ENCODE data around the gene NENF. TPM values are rescaled to one million over a fixed set of nuclear protein-coding genes. Genes with fewer than 3 reads are reported as not detected.
A peak's percentile ranks its signal among the peaks of the same experiment; 100 is the strongest.

NENF gene
- total and polyA plus RNA-seq, 2 donors (not counting 1 experiment from before 2014, with no cell fraction given), result 10.6 to 20.3 TPM

GRCh38 chr1:212433577-212434462, 1.1 kb downstream of the NENF start:
- Histone ChIP-seq H3K4me2 (replicated peaks; ENCODE audit: low read depth, low read length, poor library complexity, severe bottlenecking) (peak overlapping the region; percentile 91), H3K9me3 (ENCODE audit: control extremely low read depth in 1 of 3, control insufficient read depth in 2 of 3, insufficient read depth in 1 of 3, low read length in 2 of 3) (no peaks in the 10 kb centered on the region), H3K4me3 (ENCODE audit: control extremely low read depth in 1 of 5, extremely low read depth in 1 of 5, insufficient read depth in 1 of 5, low read depth in 2 of 5, low read length in 4 of 5) (peak overlapping the region in 4 of 5 experiments; percentile 43 to 82 (median 63)), H2AFZ (ENCODE audit: insufficient read depth, low read depth, low read length, poor library complexity, severe bottlenecking) (peak overlapping the region; percentile 82), H3K79me2 (ENCODE audit: control insufficient read depth, insufficient read depth, low read length) (peaks cover 18% of the 10 kb centered on the region), H3K9ac (ENCODE audit: low read length) (peak overlapping the region; percentile 80), H3K36me3 (replicated peaks in 1 of 2; ENCODE audit: control extremely low read depth in 1 of 2, control insufficient read depth in 1 of 2, extremely low read depth in 1 of 2, insufficient read depth in 2 of 2, low read length in 1 of 2) (no peaks in the 10 kb centered on the region), H4K20me1 (ENCODE audit: control insufficient read depth, insufficient read depth, low read length, poor library complexity, severe bottlenecking) (no peaks in the 10 kb centered on the region), H3K4me1 (ENCODE audit: control insufficient read depth in 2 of 2, insufficient read depth in 2 of 2, low read length in 2 of 2) (peaks cover 12 to 15% of the 10 kb centered on the region in 2 donors), H3K27me3 (replicated peaks in 1 of 4; ENCODE audit: control extremely low read depth in 1 of 4, control insufficient read depth in 3 of 4, insufficient read depth in 4 of 4, low read length in 3 of 4) (no peaks in the 10 kb centered on the region), H3K27ac (ENCODE audit: low read length in 2 of 2) (peak overlapping the region in 1 of 2 donors; percentile 65)
- Mint-ChIP-seq H3K4me3 (peak overlapping the region; percentile 82), H3K9me3 (ENCODE audit: insufficient read depth) (no peaks in the 10 kb centered on the region), H3K27ac (peak overlapping the region; percentile 37), H3K4me1 (peaks cover 25% of the 10 kb centered on the region), H3K27me3 (no peaks in the 10 kb centered on the region)
- no peak for DNase-seq
- no peak for TF ChIP-seq CTCF (IDR thresholded peaks at IDR 0.05)
- no peak for TF ChIP-seq EZH2 (IDR thresholded peaks at IDR 0.05; ENCODE audit: borderline replicate concordance, insufficient read depth, low read depth, low read length, poor library complexity, severe bottlenecking)
- no peak for ATAC-seq (ENCODE audit: low read depth)
- ChIA-PET POLR2A (interaction anchor here (1.6 kb wide), 1 partner anchor 19 kb away, joined by 5 read pairs; the partner anchor contains the start of gene PACC1), CTCF (interaction anchor here (1.3 to 2.1 kb wide), 3 partner anchors 22 to 753 kb away, joined by 4 to 6 read pairs (median 6); no protein-coding TSS in a partner anchor)
- intact Hi-C loops (cut with micrococcal nuclease), result loop anchor here (5.0 kb wide), 2 partner anchors 123 to 147 kb away; partner anchors contain the start of gene PPP2R5A
- 100% methylated on average over 4 of the region's 17 CpGs for WGBS (ENCODE audit: insufficient coverage)

GRCh38 chr1:212434992-212435391, 2.3 kb downstream of the NENF start:
- intact Hi-C loops (cut with micrococcal nuclease), result loop anchor here (5.0 kb wide), 2 partner anchors 122 to 148 kb away; partner anchors contain the start of gene PPP2R5A
- ATAC-seq (ENCODE audit: low read depth), result no peak

More at GRCh38 chr1:212434992-212435391, 2.3 kb downstream of the NENF start:
- no peak overlapping the region for H3K4me2 ChIP-seq (replicated peaks; ENCODE audit: low read depth, low read length, poor library complexity, severe bottlenecking)
- Mint-ChIP-seq H3K27me3 (no peaks in the 10 kb centered on the region), H3K4me1 (peaks cover 25% of the 10 kb centered on the region), H3K4me3 (no peak overlapping the region), H3K27ac (no peak overlapping the region), H3K9me3 (ENCODE audit: insufficient read depth) (no peaks in the 10 kb centered on the region)
- peaks cover 22% of the 10 kb centered on the region for H3K79me2 ChIP-seq (ENCODE audit: control insufficient read depth, insufficient read depth, low read length)
- no peaks in the 10 kb centered on the region for H3K27me3 ChIP-seq (replicated peaks in 1 of 4; ENCODE audit: control extremely low read depth in 1 of 4, control insufficient read depth in 3 of 4, insufficient read depth in 4 of 4, low read length in 3 of 4)
- H3K36me3 ChIP-seq (replicated peaks in 1 of 2; ENCODE audit: control extremely low read depth in 1 of 2, control insufficient read depth in 1 of 2, extremely low read depth in 1 of 2, insufficient read depth in 2 of 2, low read length in 1 of 2), result no peaks in the 10 kb centered on the region
- DNase-seq, result no peak
- ChIA-PET CTCF (interaction anchor here (2.1 kb wide), 1 partner anchor 21 kb away, joined by 6 read pairs; no protein-coding TSS in a partner anchor), POLR2A (no interaction called here)
- H3K4me3 ChIP-seq (ENCODE audit: control extremely low read depth in 1 of 5, extremely low read depth in 1 of 5, insufficient read depth in 1 of 5, low read depth in 2 of 5, low read length in 4 of 5), result no peak overlapping the region
- TF ChIP-seq EZH2 (IDR thresholded peaks at IDR 0.05; ENCODE audit: borderline replicate concordance, insufficient read depth, low read depth, low read length, poor library complexity, severe bottlenecking) (no peak), CTCF (IDR thresholded peaks at IDR 0.05) (no peak)
- peaks cover 12 to 15% of the 10 kb centered on the region in 2 donors for H3K4me1 ChIP-seq (ENCODE audit: control insufficient read depth in 2 of 2, insufficient read depth in 2 of 2, low read length in 2 of 2)
- no peaks in the 10 kb centered on the region for H3K9me3 ChIP-seq (ENCODE audit: control extremely low read depth in 1 of 3, control insufficient read depth in 2 of 3, insufficient read depth in 1 of 3, low read length in 2 of 3)
- no peak overlapping the region for H3K27ac ChIP-seq (ENCODE audit: low read length in 2 of 2)
- no peak overlapping the region for H3K9ac ChIP-seq (ENCODE audit: low read length)
- WGBS (ENCODE audit: insufficient coverage), result 100% methylated on average over 1 of the region's 4 CpGs
- no peaks in the 10 kb centered on the region for H4K20me1 ChIP-seq (ENCODE audit: control insufficient read depth, insufficient read depth, low read length, poor library complexity, severe bottlenecking)
- H2AFZ ChIP-seq (ENCODE audit: insufficient read depth, low read depth, low read length, poor library complexity, severe bottlenecking), result no peak overlapping the region
